ENCODE results near the gene IFI35. TPM values are rescaled to one million over a fixed set of nuclear protein-coding genes. Genes with fewer than 3 reads are reported as not detected.

The IFI35 gene
- total and polyA plus RNA-seq, 2 of the 8 experiments (the other 6 are each of a cell fraction or from before 2014, with no cell fraction given) = 2.5 to 4.7 TPM

DNA sequence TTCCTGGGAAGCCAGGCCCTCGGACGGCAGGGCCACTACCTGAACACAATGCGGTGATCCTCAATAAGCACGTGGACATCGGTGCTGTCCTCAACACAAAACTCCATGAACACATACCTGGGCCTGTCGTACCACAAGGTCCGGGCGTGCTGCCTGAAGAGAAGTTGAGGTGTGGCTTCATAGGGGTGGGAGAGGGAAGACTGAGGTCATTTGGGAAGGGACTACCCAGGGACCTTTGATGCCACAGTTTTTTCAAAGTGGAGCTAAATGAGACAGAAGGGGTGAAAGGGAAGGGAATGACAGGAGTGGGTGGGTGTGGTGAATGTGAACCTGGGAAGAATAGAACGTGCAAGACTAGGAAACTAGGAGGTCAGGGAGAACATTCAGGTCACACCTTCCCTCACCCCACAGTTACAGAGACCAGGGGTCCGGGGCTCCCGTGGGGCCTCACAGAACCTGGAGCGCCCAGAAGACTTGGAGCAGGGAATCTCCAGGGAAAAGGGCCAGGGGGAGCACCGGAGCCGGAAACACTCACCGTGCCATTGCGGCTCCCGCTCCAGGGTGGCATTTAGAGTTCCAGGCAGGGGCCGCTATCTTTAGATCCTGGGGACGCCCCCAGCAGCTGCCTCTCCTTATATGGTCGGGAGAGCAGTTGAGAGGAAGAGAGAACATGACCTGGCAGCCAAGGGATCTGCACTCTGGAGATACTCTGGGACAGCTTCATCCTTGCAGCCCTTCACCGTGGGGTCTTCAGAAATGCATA lies 26.9 kb upstream of the IFI35 start, which contains the start of gene PTGES3L (continued):
- TF ChIP-seq KDM4A (IDR thresholded peaks at IDR 0.05; ENCODE audit: low read depth, low read length, severe bottlenecking) = peak; percentile 50
- TF ChIP-seq, protein P1, sequence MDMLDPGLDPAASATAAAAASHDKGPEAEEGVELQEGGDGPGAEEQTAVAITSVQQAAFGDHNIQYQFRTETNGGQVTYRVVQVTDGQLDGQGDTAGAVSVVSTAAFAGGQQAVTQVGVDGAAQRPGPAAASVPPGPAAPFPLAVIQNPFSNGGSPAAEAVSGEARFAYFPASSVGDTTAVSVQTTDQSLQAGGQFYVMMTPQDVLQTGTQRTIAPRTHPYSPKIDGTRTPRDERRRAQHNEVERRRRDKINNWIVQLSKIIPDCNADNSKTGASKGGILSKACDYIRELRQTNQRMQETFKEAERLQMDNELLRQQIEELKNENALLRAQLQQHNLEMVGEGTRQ (IDR thresholded peaks at IDR 0.05; ENCODE audit: low read length) = no peak

Data from H1 (cell line).